OCI-M2 (cell line): Measurements from ENCODE around the gene CEMIP.
"Not testable (repeated sequence)": the region's sequence is repeated elsewhere in the genome, so short reads cannot be mapped to it uniquely, and the experiment has no call there.

Source experiments
- DNase-seq: peaks from one replicate; lab custom pipeline; 2025; ENCODE audit not compliant: unreplicated experiment; lab: John Stamatoyannopoulos, UW

The CEMIP gene

GRCh38 chr15:80760960-80761359, 18.2 kb upstream of the CEMIP start:
- no peak for DNase-seq

GRCh38 chr15:80761754-80762153, 17.4 kb upstream of the CEMIP start:
- no peak for DNase-seq

- not testable (repeated sequence) for DNase-seq
Observed at GRCh38 chr15:80763235-80763634, 15.9 kb upstream of the CEMIP start.

GRCh38 chr15:80764535-80764934, 14.6 kb upstream of the CEMIP start:
- no peak for DNase-seq

- no peak for DNase-seq
Observed at GRCh38 chr15:80766275-80766674, 12.9 kb upstream of the CEMIP start.

- no peak for DNase-seq
Observed at GRCh38 chr15:80768158-80768557, 11.0 kb upstream of the CEMIP start.

GRCh38 chr15:80769153-80769828, 9.9 kb upstream of the CEMIP start:
- DNase-seq: no peak

GRCh38 chr15:80769829-80770705, 9.1 kb upstream of the CEMIP start:
- DNase-seq: no peak

- no peak for DNase-seq
Observed at GRCh38 chr15:80773122-80773551, 6.0 kb upstream of the CEMIP start.

- no peak for DNase-seq
Observed at GRCh38 chr15:80773792-80774352, 5.3 kb upstream of the CEMIP start.

GRCh38 chr15:80774486-80774885, 4.7 kb upstream of the CEMIP start:
- no peak for DNase-seq

GRCh38 chr15:80775338-80775737, 3.8 kb upstream of the CEMIP start:
- DNase-seq: no peak

- no peak for DNase-seq
Observed at GRCh38 chr15:80776420-80777045, 2.6 kb upstream of the CEMIP start.

- no peak for DNase-seq
Observed at GRCh38 chr15:80777137-80777536, 2.0 kb upstream of the CEMIP start.

- no peak for DNase-seq
Observed at GRCh38 chr15:80777826-80778620, 1.1 kb upstream of the CEMIP start.

- DNase-seq: no peak
Observed at GRCh38 chr15:80778621-80778963, 578 bp upstream of the CEMIP start.

GRCh38 chr15:80779658-80780415, 667 bp downstream of the CEMIP start:
- DNase-seq: no peak

- no peak for DNase-seq
Observed at GRCh38 chr15:80780416-80781221, 1.4 kb downstream of the CEMIP start.

- no peak for DNase-seq
Observed at GRCh38 chr15:80783260-80783659, 4.1 kb downstream of the CEMIP start.
